NCI-H187 treated with DMSO at 0.1 percent for 48 hours (cell line): ENCODE data around the gene CRYBG1.
"Not testable (repeated sequence)": the region's sequence is repeated elsewhere in the genome, so short reads cannot be mapped to it uniquely, and the experiment has no call there.

ENCODE experiments used
- DNase-seq: peaks from one replicate; lab custom pipeline; 2025; lab: John Stamatoyannopoulos, UW

The CRYBG1 gene

DNA sequence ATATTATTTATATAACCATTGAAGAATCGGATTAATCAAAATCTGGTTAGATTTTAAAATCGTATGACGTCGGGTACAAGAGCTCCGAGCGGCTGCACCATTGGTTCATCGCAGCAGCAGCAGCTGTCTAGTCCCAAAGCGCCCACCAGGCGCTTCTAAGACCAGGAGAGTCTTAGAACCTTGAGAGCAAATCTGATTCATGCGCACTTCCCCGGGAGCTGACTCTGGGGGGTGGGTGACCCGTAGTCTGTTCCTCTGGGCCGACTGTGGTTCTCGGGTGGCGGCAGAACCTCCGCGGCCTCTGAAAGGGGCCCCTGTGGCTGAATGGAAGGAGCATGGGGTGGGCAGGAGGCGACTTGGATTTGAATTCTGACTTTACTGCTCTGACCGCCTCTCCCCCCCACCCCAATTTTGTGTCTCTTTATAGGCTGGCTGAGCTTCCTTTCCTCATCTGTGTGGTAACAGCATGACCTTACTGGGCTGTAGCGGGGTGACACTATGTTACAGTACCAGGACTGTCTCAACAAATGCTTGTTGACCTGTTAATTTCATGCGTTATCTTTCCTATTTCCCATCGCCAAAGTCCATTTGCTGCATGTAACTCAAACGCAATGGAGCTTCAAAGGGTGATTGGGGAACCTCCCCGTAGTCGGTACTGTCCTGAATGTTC lies 149.0 kb downstream of the CRYBG1 start:
- no peak for DNase-seq

DNA sequence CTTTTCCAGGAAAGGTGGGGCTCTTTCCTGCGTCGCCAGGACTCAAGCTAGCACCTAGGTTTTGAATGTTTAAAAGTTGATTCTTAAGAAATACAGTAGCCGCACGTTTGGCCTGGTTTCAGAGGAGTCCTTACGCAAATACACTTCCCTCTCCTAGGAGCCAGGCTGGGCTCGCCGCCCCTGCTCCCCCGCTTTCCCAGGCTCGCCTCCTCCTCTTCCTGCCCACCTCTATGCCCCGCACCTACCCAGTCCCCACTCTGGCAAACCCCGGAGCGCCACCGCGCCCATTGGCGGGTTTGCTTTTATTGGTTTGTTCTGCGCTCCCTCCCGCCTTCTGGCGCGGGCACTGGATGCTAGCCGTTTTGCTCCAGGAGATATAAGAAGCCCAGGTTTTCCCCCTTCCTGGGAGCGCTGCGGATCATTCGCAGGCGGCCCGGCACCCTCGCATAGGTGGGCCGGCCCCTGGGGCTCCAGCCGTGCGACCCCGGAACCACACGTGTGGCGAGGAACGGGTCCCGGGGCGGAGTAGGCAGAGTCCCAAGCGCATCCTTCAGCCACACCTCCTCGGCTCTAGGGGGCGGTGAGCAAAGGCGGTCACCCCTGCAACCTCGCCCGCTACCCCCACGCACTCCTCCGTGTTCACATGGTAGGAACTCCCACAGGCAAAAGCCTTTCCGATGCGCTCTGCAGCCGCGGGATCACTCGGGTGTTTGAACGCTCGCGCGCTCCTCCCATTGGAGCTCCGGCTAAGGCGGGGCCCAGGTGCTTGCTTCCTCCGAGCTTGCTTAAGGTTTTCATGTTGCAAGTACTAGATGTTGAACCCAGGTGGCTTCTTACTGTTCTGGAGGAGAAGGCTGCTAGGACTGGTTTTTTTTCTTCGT lies 149.8 kb downstream of the CRYBG1 start:
- DNase-seq: no peak

DNA sequence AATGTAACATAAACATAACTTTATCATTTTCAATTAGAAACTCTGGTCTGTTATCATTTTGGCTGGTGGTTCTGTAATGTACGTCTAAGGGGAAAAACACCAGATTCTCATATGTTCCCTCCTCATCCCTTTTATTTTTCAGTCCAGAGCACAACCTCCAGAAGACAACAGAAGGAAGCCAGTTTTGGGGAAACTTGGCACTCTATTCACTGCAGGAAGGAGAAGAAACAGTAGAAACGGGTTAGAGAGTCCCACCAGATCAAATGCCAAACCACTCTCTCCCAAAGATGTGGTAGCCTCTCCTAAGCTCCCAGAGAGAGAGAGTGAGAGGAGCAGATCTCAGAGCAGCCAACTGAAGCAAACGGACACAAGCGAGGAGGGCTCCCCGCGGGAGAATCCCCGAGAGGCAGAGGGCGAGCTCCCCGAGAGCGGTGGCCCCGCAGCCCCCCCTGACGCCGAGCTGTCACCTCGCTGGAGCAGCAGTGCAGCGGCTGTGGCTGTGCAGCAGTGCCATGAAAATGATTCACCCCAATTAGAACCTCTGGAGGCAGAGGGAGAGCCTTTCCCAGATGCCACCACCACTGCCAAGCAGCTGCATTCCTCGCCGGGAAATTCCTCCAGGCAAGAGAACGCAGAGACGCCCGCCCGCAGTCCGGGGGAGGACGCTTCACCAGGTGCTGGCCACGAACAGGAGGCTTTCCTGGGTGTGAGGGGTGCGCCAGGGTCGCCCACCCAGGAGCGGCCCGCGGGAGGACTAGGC lies 151.0 kb downstream of the CRYBG1 start:
- DNase-seq: no peak

DNA sequence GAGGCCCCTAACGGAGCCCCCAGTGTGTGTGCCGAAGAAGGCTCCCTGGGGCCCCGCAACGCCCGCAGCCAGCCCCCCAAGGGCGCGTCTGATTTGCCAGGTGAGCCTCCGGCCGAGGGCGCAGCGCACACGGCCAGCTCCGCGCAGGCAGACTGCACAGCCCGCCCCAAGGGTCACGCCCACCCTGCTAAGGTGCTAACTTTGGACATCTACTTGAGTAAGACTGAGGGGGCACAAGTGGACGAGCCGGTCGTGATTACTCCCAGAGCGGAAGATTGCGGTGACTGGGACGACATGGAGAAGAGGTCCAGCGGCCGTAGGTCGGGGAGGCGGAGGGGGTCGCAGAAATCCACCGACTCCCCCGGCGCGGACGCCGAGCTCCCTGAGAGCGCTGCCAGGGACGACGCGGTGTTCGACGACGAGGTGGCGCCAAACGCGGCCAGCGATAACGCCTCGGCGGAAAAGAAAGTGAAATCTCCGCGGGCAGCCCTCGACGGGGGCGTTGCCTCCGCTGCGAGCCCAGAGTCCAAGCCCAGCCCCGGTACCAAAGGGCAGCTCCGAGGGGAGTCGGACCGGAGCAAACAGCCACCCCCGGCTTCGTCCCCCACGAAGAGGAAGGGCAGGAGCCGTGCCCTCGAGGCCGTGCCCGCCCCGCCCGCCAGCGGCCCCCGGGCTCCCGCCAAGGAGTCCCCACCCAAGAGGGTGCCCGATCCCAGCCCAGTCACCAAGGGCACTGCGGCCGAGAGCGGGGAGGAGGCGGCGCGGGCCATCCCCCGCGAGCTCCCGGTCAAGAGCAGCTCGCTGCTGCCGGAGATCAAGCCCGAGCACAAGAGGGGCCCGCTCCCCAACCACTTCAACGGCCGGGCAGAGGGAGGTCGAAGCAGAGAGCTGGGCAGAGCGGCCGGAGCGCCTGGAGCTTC lies 151.8 kb downstream of the CRYBG1 start:
- DNase-seq: no peak

DNA sequence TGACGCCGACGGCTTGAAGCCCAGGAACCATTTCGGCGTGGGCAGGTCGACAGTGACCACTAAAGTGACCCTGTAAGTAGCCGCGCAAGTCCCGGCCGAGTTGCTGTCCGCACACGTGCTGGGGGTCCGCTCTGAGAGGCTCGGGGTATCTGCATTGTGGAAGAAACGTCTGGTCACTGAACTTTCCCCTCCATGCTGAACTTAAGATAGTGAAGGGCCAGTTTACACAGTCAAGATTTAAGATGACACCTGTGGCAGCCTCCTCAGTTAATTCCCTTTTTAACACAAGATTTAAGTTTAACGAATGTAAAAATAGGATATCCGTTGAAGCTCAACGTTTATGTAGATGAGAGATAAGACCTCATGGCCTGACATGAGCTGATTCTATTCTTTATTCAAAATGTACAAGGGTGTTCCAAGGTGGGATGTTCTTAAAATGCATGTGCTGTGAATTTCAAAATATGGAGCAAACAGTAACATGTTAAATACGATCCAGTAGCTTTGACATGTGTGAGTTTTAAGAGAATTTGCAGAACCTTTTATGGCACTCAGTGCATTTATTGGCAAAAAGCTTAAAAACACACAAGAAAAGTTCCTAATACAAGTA lies 152.6 kb downstream of the CRYBG1 start:
- DNase-seq: no peak

DNA sequence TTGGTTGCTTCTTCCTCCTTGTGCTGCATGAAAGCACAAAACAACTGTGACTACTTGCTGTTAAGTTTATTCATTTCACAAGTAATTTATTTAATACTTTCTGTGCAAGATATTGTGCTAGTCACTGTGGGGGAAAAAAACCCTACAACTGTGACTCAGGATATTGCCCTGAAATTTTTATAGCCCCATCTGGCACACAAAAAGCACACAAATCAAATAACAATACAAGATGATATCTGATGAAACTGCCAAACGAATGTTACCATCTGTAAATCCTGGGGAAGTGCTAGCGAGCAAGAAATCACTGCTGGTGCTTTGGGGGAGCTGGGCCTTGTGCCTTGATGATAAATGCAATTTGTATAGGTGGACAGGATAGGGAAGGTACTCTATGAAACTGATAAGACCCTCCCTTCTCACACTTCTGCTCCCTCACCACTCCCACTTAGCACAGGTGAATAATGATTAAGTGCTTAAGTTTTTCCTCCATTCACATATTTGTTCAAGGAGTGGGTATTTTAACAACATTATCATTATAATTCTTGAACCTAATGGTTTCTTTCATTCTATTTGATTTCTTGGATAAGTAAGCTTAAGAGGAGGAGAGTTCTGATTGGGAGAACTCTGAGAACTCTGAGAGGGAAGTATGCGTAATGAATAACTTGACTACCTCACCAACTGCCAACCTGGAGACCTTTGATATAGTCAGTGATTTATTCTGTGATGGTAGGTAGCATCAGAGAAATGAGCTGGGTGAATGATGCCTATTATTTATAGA lies 153.5 kb downstream of the CRYBG1 start:
- no peak for DNase-seq

DNA sequence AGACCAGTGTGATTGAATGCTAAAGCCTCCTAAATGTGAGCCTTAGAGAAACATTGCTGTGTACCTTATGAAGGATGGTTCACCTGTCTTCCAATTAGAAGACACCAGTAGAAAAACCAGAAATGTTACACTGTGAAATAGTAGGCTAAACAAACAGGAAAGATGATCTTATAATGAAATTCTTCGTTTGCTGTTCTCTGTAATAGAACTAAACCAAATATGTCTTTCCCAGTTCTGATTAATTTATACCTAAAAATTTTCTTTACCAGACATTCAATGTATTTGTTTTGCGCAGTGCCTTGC lies 154.0 kb downstream of the CRYBG1 start:
- DNase-seq: no peak

DNA sequence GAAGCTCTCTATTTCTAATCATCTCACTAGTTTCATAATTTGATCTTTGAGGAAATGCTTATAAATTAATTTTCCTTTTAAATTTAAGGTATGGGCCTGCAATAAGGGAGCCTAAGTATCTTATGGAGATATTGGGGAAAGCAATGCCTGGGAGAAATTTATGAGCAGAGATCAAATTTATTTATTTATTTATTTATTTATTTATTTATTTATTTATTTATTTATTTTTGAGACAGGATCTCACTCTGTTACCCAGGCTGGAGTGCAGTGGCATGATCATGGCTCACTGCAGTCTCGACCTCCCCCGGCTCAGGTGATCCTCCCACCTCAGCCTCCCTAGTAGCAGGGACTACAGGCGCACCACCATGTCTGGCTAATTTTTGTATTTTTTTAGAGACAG lies 155.1 kb downstream of the CRYBG1 start:
- DNase-seq: not testable (repeated sequence)

DNA sequence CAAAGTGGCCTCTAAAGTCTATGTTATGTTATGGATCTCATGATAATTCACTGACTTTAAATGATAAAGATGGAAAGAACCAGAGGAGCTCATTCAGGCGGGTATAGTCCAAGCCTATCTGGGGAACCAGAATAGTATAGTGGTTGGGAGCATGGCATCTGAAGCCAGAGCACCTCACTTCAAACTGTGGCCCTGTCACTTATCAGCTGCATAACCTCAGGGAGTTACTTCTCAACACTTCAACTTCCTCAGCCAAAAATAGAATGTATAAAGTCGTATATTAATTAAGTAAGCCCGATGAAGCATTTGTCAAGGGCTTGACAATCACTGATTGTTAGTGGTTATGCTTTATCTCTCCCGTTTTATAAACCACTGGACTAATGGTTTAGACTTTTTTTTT lies 156.1 kb downstream of the CRYBG1 start:
- no peak for DNase-seq

- DNase-seq: no peak
Observed at GRCh38 chr6:106517706-106518105, 157.2 kb downstream of the CRYBG1 start.

GRCh38 chr6:106518748-106519147 lies 158.2 kb downstream of the CRYBG1 start:
- no peak for DNase-seq

GRCh38 chr6:106519460-106520394 lies 159.2 kb downstream of the CRYBG1 start:
- DNase-seq: no peak

DNA sequence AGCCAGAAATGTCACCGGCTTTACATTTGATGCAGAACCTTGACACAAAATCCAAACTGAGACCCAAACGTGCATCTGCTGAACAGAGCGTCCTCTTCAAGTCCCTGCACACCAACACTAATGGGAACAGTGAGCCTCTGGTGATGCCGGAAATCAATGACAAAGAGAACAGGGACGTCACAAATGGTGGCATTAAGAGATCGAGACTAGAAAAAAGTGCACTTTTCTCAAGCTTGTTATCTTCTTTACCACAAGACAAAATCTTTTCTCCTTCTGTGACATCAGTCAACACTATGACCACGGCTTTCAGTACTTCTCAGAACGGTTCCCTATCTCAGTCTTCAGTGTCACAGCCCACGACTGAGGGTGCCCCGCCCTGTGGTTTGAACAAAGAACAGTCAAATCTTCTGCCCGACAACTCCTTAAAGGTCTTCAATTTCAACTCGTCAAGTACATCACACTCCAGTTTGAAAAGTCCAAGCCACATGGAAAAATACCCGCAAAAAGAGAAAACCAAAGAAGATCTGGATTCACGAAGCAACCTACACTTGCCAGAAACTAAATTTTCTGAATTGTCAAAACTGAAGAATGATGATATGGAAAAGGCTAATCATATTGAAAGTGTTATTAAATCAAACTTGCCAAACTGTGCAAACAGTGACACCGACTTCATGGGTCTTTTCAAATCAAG lies 160.3 kb downstream of the CRYBG1 start:
- DNase-seq: no peak

DNA sequence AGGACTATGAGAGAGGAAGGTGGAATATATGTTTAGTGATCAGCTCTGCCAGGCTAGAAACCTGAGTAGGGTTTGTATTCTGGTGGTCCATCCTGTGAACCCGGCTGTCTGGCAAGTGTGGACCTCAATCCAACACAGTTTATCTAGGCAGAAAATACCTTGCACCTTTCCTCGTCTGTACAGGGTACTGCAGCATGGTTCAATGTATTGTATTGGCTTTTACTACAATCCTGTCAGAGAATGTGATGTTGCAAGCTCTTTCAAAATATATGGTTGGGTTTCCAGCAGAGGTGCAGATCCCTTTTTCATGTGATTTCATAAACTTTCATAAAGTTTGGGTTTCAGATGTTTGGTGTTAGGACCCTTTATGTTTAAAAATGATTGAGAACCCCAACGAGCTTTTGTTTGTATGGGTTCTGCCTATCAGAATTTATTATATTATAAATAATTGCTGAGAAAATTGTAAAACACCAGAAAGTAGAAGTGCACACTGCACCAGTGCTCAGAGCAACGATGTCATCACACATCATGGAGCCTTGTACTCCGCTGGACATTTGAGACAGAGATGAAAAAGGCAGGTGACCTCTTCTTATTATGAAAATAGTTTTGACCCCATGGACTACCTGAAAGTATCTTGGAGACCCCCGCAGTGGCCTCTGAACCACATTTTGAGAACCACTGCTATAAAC lies 162.2 kb downstream of the CRYBG1 start:
- DNase-seq: no peak

- DNase-seq: no peak
Observed at GRCh38 chr6:106525107-106525881, 164.8 kb downstream of the CRYBG1 start.

DNA sequence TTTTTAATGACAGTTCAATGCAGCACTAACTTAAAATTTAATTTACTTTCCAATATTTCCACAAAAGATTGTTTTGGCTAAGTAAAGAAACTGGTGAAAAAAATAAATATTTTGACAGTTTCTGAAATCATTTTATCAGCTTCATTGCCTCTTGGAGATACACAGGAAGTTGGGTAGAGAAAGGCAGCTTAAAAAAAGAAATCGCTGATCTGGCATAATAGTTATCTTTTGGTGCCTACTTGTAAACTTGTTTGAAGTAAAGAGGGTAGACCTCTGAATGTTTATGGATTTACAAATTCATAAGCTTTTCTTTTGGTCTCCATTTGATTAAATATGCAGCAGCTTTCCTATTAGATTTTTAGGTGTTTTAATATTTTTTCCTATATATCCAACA lies 165.4 kb downstream of the CRYBG1 start:
- DNase-seq: no peak

DNA sequence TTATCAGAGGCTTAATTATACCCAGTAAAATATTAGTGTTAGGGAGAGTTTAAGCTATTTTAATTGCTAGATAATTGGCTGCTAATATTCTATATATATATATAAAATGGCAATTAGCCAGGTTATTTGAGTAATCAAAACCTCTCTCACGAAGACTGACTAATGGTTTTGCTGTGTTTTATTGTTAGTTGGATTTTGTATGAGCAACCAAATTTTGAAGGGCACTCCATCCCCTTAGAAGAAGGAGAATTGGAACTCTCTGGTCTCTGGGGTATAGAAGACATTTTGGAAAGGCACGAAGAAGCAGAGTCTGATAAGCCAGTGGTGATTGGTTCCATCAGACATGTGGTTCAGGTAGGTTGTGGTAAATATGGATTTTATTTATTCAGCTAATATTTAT lies 166.6 kb downstream of the CRYBG1 start:
- no peak for DNase-seq

DNA sequence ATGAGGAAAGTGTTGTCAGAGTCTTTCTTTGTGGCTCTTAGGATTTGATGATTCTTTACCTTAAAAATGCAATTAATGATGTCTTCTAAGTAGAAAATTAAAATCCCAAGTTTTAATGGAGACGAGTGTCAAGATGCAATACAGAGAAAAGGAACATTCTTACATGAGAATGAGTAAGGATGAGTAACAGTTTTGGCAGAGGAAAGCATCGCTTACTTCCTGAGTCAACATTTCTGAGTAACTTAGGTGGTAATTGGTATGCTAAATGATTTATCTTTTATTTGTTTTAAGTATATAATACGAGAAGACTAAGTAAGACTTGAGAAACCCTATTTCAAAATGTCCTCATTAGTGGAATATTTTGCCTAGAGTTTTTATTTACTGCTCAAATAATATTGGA lies 167.5 kb downstream of the CRYBG1 start:
- no peak for DNase-seq
